MCF 10A (cell line): ENCODE data around the gene ENO4. TPM values are rescaled to one million over a fixed set of nuclear protein-coding genes. Genes with fewer than 3 reads are reported as not detected.

Experiments used
- BruUV-seq: library from RNA; stranded (reverse); fragments of 400-500 nt; replicated peaks from 2 replicates; lab custom pipeline; 2021; lab: Mats Ljungman, UMichigan
- CTCF ChIA-PET: fragments of 300-600 bp; sonication (Branson Sonifier 250); formaldehyde crosslinking; extraction: SDS; loops from one replicate; lab custom pipeline; 2021; ENCODE audit warnings: antibody characterized with exemption, inconsistent platforms; lab: Yijun Ruan, JAX
- POLR2A ChIA-PET: fragments of 300-600, 350-650 bp; sonication (Branson Sonifier 250); formaldehyde crosslinking; extraction: SDS; loops from one replicate; lab custom pipeline; 2020; ENCODE audit warnings: antibody characterized with exemption, inconsistent platforms; lab: Yijun Ruan, JAX
- DNase-seq: peaks from one replicate; pipeline ENCODE4 v3.0.0-alpha.2; 2018; ENCODE audit not compliant: unreplicated experiment
- H3K27ac Mint-ChIP-seq: one replicate; pipeline ENCODE4 v1.8.0; 2022; ENCODE audit warnings: mild to moderate bottlenecking, low read depth, mixed read lengths; ENCODE audit not compliant: unreplicated experiment
- H3K27me3 Mint-ChIP-seq: one replicate; pipeline ENCODE4 v1.8.0; 2022; ENCODE audit warnings: mixed read lengths; ENCODE audit not compliant: insufficient read depth, unreplicated experiment
- H3K36me3 Mint-ChIP-seq: one replicate; pipeline ENCODE4 v1.8.0; 2022; ENCODE audit warnings: mild to moderate bottlenecking, moderate library complexity, mixed read lengths; ENCODE audit not compliant: insufficient read depth, unreplicated experiment
- H3K4me1 Mint-ChIP-seq: one replicate; pipeline ENCODE4 v1.8.0; 2022; ENCODE audit warnings: mixed read lengths; ENCODE audit not compliant: insufficient read depth, unreplicated experiment
- H3K4me3 Mint-ChIP-seq: one replicate; pipeline ENCODE4 v1.8.0; 2022; ENCODE audit warnings: mild to moderate bottlenecking, moderate library complexity, mixed read lengths; ENCODE audit not compliant: unreplicated experiment
- H3K9me3 Mint-ChIP-seq: one replicate; pipeline ENCODE4 v1.8.0; 2022; ENCODE audit warnings: mixed read lengths; ENCODE audit not compliant: unreplicated experiment
- intact Hi-C: fragments of 100-400 bp; cut with micrococcal nuclease; formaldehyde crosslinking; loops from 2 replicates; pipeline ENCODE4 v1.14.1; 2022
- total RNA-seq: library from RNA; stranded (reverse); gene quantifications from 2 replicates; pipeline ENCODE4 v1.2.3, GENCODE V29; 2022
- TF ChIP-seq, protein P1 (sequence below): fragments of 200-600 bp; IDR thresholded peaks from one replicate; pipeline ENCODE4 v1.8.0; 2022; ENCODE audit warnings: antibody characterized with exemption, mild to moderate bottlenecking; ENCODE audit not compliant: unreplicated experiment

The ENO4 gene
- total RNA-seq, 1 experiment from 2014 or later: not detected

DNA sequence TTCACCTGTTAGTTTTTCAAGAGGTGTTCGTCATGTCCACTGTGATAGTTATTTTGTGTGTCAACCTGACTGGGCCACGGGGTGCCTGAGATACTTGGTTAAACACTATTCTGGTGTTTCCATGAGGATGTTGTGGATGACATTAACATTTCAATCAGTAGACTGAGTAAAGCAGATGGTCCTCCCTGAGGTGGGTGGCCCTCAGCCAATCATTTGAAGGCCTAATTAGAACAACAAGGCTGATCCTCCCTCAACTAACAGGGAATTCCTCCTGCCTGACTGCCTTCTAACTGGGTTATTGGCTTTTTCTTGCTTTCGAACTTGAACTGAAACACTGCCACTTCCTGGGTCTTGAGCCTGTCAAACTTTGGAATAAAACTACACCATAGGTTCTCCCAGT lies 75.8 kb downstream of the ENO4 start:
- Mint-ChIP-seq H3K27ac (no peak overlapping the region), H3K27me3 (no peaks in the 10 kb centered on the region), H3K4me1 (no peaks in the 10 kb centered on the region), H3K9me3 (no peaks in the 10 kb centered on the region), H3K36me3 (peaks cover 55% of the 10 kb centered on the region), H3K4me3 (no peak overlapping the region)
- no TSS peak for BruUV-seq
- intact Hi-C loops: no loop called here
- TF ChIP-seq, protein P1, sequence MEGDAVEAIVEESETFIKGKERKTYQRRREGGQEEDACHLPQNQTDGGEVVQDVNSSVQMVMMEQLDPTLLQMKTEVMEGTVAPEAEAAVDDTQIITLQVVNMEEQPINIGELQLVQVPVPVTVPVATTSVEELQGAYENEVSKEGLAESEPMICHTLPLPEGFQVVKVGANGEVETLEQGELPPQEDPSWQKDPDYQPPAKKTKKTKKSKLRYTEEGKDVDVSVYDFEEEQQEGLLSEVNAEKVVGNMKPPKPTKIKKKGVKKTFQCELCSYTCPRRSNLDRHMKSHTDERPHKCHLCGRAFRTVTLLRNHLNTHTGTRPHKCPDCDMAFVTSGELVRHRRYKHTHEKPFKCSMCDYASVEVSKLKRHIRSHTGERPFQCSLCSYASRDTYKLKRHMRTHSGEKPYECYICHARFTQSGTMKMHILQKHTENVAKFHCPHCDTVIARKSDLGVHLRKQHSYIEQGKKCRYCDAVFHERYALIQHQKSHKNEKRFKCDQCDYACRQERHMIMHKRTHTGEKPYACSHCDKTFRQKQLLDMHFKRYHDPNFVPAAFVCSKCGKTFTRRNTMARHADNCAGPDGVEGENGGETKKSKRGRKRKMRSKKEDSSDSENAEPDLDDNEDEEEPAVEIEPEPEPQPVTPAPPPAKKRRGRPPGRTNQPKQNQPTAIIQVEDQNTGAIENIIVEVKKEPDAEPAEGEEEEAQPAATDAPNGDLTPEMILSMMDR: no peak
- no peak for DNase-seq
- POLR2A ChIA-PET: interaction anchor here (1.2 kb wide), 1 partner anchor 10 kb away, joined by 3 read pairs; no protein-coding TSS in a partner anchor
- CTCF ChIA-PET: no interaction called here

DNA sequence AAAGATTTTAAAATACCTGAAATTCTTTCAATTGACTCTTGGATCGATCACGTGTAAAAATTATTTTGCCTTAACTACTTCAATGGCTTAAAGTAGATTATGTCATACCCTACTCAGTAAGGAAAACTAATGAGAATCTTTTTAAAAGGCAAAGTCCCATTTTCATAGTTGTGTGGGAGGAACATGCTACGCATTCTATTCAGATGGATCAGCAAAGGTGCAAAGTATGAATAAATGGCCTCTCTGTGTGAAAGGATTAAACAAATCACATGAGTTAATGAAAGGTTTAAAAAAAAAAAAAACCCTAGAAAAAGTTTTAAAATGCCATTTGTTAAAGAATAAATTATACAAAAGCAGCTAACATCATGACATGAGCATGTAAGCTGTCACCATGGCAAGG lies 77.1 kb downstream of the ENO4 start:
- no peak for DNase-seq
- intact Hi-C loops: no loop called here
- H3K4me1 Mint-ChIP-seq: no peaks in the 10 kb centered on the region
- no peak overlapping the region for H3K27ac Mint-ChIP-seq
- no TSS peak for BruUV-seq
- no peaks in the 10 kb centered on the region for H3K27me3 Mint-ChIP-seq
- TF ChIP-seq, protein P1: no peak
- ChIA-PET POLR2A (interaction anchor here (1.2 kb wide), 1 partner anchor 8 kb away, joined by 3 read pairs; no protein-coding TSS in a partner anchor), CTCF (interaction anchor here (0.6 to 1.5 kb wide), 2 partner anchors 248 to 250 kb away, joined by 3 to 4 read pairs; no protein-coding TSS in a partner anchor)
- no peaks in the 10 kb centered on the region for H3K9me3 Mint-ChIP-seq
- peaks cover 48% of the 10 kb centered on the region for H3K36me3 Mint-ChIP-seq
- no peak overlapping the region for H3K4me3 Mint-ChIP-seq

DNA sequence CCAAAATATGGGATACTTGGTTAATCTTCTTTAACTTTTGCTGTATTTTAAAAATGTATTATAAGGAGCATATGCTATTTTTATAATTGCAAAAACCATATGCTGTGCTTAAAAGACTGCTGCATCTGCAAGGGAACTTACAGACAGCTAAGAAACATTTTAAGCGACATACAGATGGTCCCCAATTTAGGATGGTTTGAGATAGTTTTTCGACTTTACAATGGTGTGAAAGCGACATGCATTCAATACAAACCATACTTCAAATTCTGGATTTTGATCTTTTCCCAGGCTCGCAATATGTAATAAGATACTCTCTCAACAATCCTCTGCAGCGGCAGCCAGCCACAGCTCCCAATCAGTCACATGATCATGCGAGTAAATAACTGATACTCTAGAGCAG lies 82.5 kb downstream of the ENO4 start:
- peaks cover 24% of the 10 kb centered on the region for H3K36me3 Mint-ChIP-seq
- no TSS peak for BruUV-seq
- H3K27me3 Mint-ChIP-seq: no peaks in the 10 kb centered on the region
- TF ChIP-seq, protein P1: no peak
- no peak overlapping the region for H3K27ac Mint-ChIP-seq
- no peak for DNase-seq
- H3K4me3 Mint-ChIP-seq: no peak overlapping the region
- ChIA-PET CTCF (no interaction called here), POLR2A (interaction anchor here (1.3 kb wide), 1 partner anchor 9 kb away, joined by 4 read pairs; no protein-coding TSS in a partner anchor)
- no peaks in the 10 kb centered on the region for H3K4me1 Mint-ChIP-seq
- peaks cover 11% of the 10 kb centered on the region for H3K9me3 Mint-ChIP-seq
- intact Hi-C loops: no loop called here

Other genes with a start within 250 kb of the ENO4 start
- not detected in 2 replicates for gene PNLIPRP2, start 228.5 kb upstream of the ENO4 start, total RNA-seq
- 9.1 and 13.1 TPM in 2 replicates for gene HSPA12A, start 106.9 kb upstream of the ENO4 start, total RNA-seq
- gene SHTN1, start 155.7 kb downstream of the ENO4 start, total RNA-seq: 39.2 and 49.5 TPM in 2 replicates